NCI-H1092 (cell line): ENCODE results near the gene CD9.
"Not testable (repeated sequence)": the region's sequence is repeated elsewhere in the genome, so short reads cannot be mapped to it uniquely, and the experiment has no call there.

Experiments used
- DNase-seq: peaks from one replicate; lab custom pipeline; 2025; lab: John Stamatoyannopoulos, UW

Gene CD9

DNA sequence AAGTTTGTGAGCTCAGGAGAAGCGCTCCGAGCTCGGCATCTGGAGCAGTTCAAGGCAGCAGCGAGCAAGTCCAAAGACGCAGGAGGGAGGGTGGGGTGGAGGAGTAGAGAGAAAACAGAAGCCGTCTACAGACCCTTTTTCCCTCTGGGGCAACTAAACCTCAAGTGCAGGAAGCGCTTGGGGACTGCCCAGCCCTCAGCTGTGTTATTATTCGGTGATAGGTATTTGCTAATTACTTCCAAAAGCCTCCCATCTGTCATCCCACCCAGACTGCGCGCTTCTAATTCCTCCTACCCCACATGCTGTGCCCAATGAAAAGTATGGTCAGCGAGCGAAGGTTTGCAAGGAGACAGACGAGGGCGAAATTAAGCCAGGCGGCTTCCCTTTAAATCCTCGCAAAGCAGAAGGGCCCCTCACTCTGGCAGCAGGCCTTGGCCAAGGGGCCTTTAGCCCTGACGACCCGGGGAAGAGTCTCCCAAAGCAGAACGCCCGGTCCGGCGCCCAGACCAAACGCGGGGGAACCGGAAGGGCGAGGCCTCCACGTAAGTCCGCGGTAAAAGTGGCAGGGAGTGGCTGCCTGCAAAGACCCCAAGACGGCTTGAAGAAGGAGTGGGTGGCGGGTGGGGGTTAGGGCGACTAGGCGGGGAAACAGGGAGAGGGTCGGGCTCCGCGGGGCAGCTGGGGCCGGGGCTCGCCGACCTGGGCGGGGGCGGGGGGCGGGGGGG lies 507 bp upstream of the CD9 start:
- no peak for DNase-seq

DNA sequence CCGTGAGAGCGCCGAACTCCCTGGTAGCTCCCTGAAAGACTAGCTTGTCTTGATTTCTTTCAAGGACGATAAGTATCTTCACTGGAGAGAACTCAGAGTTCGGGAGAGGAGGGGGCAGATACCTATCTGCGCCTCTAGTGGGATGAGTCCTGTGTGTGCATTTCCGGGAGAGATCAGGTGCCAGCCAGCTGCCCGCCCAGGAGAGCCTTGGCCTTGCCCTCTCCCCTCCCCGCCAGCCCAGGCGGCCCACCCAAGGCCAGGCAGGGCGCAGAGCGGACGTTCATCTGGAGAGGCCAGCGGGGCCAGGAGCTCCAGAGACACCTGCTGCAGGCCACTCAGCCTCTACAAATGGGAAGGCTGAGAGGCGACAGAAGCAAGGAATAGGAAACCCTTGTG lies 1.0 kb downstream of the CD9 start:
- DNase-seq, result no peak

DNA sequence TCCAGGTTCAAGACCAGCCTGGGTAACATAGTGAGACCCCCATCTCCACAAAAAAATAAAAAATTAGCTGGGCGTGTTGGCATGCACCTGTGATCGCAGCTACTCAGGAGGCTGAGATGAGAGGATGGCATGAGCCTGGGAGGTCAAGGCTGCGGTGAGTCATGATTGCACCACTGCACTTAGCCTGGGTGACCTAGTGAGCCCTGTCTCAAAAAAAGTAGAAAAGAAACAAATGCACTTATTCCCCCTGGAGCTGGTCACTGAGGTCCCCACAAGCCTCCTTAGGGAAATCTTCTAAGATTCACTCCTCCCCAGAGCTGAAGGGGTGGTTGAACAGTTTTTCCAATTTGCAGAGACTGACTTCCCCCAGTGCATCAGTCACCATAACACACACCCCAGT lies 1.6 kb downstream of the CD9 start:
- DNase-seq, result no peak

DNA sequence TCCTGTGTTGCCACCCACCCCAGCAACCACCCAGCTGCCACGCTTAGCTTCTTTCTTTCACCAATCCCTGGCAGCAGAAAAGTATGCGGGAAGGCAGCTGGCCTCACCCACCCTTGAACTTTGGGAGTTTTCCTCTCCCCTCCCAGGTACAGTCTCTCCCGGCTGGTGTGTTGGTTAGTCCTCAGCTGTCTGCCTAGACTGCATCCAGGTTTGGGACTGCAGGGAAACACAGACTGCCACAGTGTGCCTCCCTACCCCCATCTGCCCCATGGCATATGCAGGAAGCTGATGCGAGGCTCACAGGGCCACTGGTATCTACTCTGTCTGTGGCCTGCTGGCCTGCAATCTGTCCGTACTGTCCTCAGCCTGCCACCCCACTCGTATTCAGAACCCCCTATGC lies 2.1 kb downstream of the CD9 start:
- no peak for DNase-seq

DNA sequence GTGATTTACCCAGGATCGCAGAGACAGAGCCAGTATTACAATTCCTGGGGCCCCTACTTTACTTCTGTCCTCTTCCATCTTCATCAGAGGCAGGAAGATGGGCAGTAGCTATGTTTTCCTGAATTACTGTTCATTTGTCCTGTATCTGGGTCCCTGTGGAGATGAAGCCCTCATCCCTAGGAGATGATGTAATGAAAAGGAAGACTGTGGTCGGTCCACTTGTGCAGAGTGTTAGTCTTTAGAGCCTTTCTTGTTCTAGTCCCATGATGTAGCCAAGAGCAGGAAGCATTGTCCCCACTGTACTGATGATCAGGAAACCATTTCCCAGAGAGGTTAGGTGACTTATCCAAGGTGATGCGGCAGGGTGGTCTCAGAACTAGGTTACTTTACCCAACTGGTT lies 2.6 kb downstream of the CD9 start:
- DNase-seq, result no peak

DNA sequence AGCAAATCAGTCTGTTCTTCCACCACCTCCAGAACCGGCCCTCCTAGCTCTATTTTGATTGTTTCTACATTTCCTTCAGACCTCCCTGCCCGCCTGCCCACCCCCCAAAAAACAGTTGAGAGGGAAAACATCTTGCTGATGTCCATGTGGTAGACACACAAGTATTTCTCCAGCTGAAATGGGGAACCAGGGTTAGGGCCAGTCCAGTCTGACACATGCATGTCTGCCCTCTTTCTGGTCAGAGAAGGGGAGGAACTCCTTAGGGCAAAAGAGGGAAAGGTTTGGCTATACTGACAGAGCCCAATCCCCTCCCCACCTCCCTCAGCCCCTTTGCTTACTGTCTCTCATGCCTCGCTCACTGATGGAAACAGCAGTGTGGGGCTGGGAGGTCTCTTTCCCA lies 3.4 kb downstream of the CD9 start:
- DNase-seq, result no peak

DNA sequence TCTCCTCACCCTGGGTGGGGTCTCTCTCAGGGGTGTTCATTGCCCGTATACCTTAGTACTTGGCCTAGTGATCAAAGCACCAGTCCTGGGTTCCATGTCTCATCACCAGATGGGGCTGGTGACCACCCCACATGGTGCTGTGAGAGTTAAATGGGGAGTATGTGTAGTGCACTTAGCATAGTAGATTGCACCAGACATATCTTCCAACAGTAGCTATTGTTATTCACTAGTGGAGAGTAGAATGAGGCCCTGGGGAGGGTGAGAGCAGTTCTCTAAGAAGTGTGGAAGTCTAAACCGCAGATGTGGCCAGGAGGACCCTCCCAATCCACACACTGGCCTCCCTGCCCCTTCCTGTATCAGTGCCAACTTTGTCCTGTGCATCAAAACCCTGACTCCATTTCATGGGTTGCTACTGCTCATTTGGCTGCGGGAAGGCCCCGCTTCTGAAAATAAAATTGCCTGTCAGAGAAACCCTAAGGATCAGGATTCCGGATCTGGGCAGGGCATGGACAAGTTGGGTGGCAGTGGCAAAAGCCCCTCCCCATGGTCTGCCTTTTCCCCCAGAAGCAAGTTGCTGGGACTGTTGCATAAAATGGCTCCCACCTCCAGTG lies 4.4 kb downstream of the CD9 start:
- no peak for DNase-seq

DNA sequence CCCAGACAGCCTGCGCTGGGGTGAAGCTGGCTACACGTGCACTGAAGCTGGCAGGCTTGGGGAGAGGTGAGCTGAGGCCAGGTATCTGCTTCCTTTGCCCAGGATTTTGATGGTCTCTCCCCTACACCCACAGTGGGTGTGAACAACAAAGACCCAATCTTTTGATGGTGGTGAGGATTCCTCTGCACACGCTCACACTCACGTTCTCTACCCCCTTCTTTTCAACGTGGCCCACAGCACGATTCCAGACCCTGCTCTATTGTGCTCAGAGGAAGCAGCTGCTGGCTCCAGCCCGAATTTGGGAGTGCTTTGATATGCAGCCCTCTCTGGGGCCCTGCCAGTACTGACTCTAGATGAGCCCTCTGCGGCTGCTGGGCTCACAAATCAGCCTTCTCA lies 4.9 kb downstream of the CD9 start:
- no peak for DNase-seq

DNA sequence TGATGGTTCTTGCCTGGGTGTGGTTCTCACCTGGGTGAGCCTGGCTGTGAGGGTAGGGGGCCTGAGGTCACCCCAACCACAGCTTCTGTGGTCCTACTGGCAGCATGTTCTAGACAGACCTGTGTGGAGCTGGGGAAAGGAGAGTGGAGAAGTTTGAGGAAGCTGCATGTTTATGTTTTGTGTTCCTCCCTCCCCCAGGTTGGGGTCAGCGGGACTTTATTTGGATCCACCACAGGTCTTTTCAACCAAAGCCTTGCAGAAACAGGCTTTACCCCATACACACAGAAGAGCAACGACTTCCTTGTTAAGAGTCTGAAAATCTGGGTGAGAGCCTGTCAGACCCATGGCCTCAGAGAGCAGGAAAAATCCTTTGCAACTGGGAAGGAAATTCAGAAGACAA lies 5.6 kb downstream of the CD9 start:
- DNase-seq, result no peak

DNA sequence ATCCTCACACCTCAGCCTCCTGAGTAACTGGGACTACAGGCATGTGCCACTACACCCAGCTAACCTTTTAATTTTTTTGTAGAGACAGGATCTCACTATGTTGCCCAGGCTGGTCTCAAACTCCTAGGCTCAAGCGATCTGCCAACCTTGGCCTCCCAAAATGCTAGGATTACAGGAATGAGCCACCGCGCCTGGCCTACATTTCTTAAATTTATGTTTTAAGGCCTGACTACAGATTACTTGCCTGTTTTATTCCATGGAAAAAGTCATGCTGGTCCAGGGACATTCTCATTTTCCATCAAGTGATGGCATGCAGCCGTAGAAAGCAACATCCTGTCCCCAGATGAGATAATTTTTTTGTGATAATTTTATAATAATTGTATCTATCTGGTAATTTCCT lies 6.1 kb downstream of the CD9 start:
- no peak for DNase-seq

DNA sequence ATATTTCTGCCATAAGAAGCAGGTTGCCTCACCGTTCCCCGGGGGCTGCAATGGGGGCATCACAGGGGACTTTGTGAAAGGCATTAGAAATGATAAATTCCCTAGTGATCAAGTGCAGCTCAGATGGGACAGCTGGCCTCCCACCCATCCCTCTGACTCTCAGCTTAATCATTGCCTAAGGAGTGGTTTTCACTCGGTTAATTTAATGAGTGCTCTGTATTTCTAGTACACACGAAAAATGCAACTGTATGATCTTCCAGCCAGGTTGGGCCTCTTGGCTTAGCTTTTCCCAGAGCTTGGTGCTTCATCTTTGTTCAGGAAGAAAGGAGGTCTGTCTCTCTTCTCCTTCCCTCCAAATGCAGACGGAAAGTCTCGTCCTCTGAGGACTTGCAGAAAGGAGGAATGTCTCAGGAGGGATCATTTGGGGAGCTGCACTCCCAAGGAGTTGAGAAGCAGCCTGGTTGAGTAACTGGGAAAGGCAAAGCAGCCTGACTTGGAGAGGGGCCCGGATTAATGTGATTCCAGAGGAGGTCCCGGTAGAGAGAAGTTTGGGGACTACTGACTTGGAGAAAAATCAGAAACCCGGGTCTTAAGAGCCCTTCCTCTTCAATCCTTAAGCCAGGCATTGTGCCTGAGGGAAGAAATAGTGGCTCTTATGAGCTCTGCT lies 7.2 kb downstream of the CD9 start:
- DNase-seq, result no peak

DNA sequence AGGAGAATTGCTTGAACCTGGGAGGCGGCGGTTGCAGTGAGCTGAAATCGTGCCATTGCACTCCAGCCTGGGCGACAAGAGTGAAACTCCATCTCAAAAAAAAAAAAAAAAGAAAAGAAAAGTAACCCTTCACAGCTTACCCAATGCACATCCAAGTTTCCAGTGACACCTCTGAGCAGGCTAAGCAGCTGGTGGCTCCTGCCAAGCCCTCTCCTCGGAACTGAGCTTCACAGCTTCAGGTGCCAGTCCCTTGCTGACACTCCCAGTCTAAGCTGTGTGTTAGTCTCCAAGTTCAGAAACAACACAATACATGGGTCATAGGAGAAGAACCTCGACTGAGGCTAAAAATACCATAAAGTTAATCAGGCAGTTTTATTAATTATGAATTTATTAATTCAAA lies 7.9 kb downstream of the CD9 start:
- DNase-seq, result no peak

DNA sequence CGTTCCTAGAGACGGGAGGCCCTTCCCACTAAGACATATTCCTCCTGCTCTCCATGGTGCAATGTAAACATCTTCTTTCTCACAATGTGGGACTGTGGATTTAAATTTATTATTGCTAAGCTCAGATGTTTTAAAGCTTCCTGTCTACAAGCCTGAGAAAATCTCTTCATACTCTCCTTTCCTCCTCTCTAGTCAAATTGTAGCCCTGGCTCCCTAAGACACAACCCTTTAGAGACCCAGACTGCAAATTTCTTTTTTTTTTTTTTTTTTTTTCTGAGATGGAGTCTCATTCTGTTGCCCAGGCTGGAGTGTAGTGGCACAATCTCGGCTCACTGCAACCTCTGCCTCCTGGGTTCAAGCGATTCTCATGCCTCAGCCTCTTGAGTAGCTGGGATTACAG lies 9.2 kb downstream of the CD9 start:
- not testable (repeated sequence) for DNase-seq

DNA sequence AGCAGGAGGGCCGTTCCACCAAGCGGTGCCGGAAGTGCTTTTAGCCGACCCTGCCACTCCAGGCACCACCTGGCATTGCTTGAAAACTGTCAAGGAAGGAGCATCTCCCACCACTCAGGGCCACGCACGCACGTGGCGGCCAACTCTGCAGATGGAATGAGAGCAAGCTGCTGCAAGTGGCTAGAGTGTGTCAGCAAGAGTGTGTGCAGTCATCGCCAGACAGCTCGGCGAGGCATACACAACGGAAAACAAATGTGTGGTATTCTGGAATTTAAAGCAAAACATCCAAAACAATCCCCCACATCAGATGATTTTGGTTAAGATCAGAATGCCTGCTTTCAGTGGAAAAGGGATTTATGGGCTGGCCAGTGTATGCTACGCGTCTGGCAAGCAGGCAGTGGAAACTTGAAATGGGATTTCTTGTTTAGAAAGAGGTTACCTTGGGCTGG lies 11.2 kb downstream of the CD9 start:
- no peak for DNase-seq

DNA sequence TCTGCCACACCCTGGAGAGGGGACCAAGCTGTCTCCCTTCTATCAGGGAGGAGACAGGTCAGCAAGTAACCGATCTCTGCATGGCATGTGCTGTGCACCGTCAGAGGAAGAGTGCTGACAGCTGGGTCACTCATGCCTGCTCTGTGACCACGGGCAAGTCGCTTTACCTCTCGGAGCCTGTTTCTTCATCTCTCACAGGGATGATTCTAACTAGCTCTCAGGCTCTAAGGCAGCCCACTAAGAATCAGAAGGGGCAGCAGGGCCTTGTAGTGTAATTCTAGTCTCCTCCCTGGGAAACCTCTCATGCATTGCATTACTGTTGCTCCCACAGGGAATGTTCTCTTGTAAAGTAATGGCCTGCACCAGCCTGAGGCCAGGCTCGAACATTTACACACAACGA lies 11.9 kb downstream of the CD9 start:
- no peak for DNase-seq

DNA sequence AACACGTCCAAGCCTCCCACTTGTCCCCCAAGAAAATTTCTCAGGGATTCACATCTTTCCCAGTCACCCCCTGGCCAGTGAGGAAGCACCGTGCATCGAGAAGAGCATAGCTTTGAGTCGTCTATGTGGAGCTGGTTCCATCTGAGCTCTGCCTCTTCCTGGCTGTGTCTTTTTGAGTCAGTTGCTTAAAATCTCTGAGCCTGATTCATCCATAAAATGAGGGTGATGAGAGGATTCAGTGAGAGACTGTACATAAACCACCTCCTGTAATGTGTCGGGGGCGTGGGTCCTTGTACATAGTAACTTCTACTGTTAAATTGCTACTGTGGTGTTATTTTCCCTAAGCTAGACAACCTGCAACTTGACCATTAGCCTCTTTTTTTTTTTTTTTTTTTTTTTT lies 13.8 kb downstream of the CD9 start:
- no peak for DNase-seq

DNA sequence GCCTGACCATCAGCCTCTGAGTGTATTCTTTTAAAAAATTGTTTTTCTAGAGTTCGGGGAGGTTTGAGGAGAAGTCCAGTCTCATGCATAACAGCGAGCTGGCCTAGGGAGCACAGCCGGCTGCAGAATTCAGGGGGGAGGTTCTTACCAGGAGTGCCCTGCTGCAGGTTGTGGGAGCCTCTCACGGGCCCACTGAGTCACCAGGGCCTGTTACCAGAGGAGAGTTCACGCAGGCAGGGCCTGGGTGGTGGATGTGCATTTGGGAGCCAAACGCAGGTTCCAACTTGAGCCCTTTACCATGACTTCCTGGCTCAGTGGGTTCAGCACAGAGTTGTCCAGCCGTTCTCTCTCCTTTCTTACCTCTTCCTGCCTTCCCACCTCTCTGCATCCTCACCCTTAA lies 14.4 kb downstream of the CD9 start:
- DNase-seq, result no peak

DNA sequence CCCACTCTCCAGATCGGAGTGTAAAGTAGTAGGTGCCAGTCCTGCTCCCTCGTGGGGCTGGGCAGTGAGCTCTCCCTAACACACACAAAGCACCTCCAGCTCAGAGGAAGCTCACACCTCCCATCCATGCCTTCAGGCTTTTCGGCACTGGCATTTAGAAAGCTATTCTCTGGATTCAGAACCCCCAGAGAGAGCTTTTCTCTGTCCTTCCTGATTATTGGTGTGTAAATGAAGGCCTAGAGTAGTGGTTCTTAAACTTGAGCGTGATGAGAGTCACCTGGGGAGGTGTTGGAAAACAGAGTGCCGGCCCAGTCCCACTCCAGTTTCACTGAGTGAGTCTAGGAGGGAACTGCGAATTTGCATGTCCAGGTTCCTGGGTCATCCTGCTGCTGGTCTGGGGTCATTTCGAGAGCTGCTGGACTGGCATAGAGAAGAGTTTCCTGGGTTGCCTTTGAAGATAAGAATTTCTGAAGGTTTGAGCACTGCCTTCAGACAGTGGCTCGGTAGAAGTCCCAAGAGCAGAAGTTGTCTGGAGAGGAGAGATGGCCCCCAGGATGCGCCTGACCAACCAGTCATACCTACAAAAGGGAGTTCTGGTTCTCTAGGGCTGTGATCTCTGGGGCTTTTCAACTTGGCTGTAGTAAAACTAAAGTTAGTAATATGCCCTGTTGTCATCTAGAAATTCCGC lies 15.1 kb downstream of the CD9 start:
- no peak for DNase-seq

DNA sequence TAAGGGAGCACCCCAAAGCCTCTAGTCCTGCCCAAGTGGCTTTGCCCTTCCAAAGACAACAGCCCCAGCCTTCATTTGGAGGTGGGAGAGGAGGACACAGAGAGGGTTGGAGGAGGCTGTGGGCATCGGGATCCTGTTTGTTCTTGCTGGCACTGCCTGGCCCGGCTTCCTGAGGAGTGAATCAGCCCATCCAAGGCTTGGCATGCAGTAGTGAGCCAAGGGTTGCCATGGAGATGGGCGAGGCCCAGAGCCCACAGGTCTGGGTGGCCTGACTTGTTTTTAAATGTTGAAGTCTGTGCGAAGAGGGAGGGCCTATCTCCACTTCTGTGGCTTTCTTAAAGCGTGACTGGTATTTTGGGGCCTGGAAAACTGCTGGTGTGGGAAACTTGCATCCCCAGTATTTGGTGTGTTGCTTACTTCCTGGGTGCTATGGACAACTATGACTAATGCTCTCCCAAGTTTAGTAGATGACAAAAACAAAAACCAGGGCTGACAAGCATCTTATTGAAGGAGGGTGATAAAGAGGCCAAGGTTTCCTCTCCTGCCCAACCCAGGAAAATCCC lies 15.8 kb downstream of the CD9 start:
- no peak for DNase-seq

DNA sequence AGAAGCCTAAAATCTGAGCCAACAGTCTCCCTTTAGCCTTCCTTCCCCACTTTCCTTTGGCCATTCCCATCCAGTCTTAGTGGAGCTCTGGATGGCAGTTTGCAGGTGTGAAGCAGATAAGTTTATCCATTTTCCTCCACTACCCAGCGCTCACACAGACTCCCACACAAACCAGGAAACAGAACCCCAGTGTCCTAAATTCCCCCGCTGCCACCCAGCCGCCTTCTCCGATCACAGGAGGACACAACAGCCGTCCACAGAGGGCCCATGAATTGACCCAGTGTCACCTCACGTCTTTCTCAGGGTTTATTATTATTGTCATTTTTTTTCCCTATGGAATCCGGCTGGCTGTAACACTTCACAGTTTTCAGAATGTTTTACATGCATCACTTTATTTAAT lies 16.4 kb downstream of the CD9 start:
- DNase-seq, result no peak

DNA sequence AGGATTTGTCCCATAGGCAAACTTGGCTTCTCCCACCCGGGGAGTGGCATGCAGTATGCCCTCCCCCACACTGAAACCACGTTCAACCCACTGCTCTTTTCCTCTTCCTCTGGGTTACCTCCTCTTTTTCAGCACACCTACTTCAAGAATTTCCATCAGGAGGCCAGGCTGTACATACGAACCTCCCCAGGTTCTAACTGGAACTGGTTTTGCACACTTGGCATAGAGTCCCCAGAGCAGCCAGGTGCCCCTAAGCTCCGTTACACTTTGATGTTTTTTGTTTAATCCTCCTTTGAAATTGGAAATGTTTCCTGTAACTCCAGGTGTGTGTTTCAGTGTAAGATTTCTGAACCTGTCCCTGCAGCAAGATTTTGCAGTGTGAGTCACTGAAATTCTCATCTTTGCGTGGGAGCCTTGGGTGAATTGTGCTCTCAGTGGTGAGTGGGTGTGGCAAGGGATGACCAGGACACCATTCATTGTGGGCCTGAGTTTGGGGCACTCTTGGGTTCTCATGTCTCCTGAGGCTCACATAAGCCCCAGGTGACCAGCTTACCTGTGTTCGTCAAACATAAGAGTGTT lies 18.2 kb downstream of the CD9 start:
- no peak for DNase-seq

DNA sequence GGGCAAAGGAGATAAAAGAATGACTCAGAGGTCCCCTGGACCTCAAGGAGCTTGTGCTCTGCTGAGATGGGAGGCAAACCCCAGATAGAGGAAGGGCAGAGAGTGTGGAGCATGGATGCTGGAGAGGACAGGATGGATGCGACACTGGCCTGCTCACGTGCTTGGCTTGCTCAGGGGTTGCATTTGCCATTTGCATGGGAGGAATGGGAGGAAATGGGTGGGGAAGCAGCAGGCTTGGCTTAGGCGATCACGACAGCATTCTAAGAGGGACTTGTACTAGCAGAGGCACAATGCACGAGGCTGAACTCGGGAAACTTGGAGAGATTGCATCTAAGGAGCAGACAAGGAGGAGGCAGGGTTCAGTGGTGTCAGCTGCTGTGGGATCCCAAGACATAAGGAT lies 19.8 kb downstream of the CD9 start:
- no peak for DNase-seq
